HepG2 (cell line): Measurements from ENCODE around the gene AUH. TPM values are rescaled to one million over a fixed set of nuclear protein-coding genes. Genes with fewer than 3 reads are reported as not detected.

Experiments used
- FOXA1 ChIP-seq, 2 experiments: fragments of 450-650 bp in 1 of 2; sonication (generic) in 1 of 2; formaldehyde crosslinking in 1 of 2; IDR thresholded peaks; 2 replicates each; pipeline versions ENCODE4 v1.4.0 to v1.6.1; 2016 to 2020; ENCODE audit warnings: missing genetic modification reagents in 1 of 2
- GTF2F1 ChIP-seq: fragments of 150-350 bp; IDR thresholded peaks from 2 replicates; pipeline ENCODE4 v1.6.1; 2014; ENCODE audit warnings: low read length
- HHEX ChIP-seq: IDR thresholded peaks from 2 replicates; pipeline ENCODE4 v1.6.1; 2016; ENCODE audit warnings: control low read depth
- KMT2A ChIP-seq: sonication (generic); formaldehyde crosslinking; IDR thresholded peaks from 2 replicates; pipeline ENCODE4 v1.4.0; 2020; ENCODE audit warnings: missing genetic modification reagents
- LCORL ChIP-seq, 2 experiments: fragments of 450-650 bp in 1 of 2; sonication (generic) in 1 of 2; formaldehyde crosslinking in 1 of 2; IDR thresholded peaks; 2 replicates each; pipeline versions ENCODE4 v1.5.0 to v1.6.1; 2017 to 2020; ENCODE audit warnings: antibody characterized with exemption in 1 of 2, missing genetic modification reagents in 1 of 2
- MBD4 ChIP-seq: IDR thresholded peaks from 2 replicates; pipeline ENCODE4 v1.6.1; 2012; ENCODE audit warnings: low read length, inconsistent platforms, borderline replicate concordance
- PAX8 ChIP-seq: sonication (generic); formaldehyde crosslinking; IDR thresholded peaks from 2 replicates; pipeline ENCODE4 v1.8.0; 2022; ENCODE audit warnings: mild to moderate bottlenecking, missing genetic modification reagents, borderline replicate concordance
- PHF21A ChIP-seq: sonication (generic); formaldehyde crosslinking; IDR thresholded peaks from 2 replicates; pipeline ENCODE4 v1.5.0; 2020; ENCODE audit warnings: mild to moderate bottlenecking, missing genetic modification reagents
- PRMT3 ChIP-seq: sonication (generic); formaldehyde crosslinking; IDR thresholded peaks from 2 replicates; pipeline ENCODE4 v1.8.1; 2022; ENCODE audit warnings: low read depth, mild to moderate bottlenecking, moderate library complexity, missing genetic modification reagents, borderline replicate concordance
- RBM22 ChIP-seq: fragments of 200-400 bp; formaldehyde crosslinking; optimal IDR thresholded peaks from 2 replicates; pipeline ENCODE3; 2017; ENCODE audit warnings: mild to moderate bottlenecking, low read length, moderate library complexity
- SNAPC2 ChIP-seq: sonication (generic); formaldehyde crosslinking; IDR thresholded peaks from 2 replicates; pipeline ENCODE4 v1.8.1; 2022; ENCODE audit warnings: mild to moderate bottlenecking, missing genetic modification reagents
- TCF7 ChIP-seq: sonication (generic); IDR thresholded peaks from 2 replicates; pipeline ENCODE4 v1.6.1; 2016; ENCODE audit warnings: antibody characterized with exemption, low read depth
- TEAD3 ChIP-seq: optimal IDR thresholded peaks from 2 replicates; pipeline ENCODE3; 2016; ENCODE audit warnings: borderline replicate concordance
- YEATS2 ChIP-seq: sonication (generic); formaldehyde crosslinking; IDR thresholded peaks from 2 replicates; pipeline ENCODE4 v1.4.0; 2020; ENCODE audit warnings: missing genetic modification reagents, borderline replicate concordance
- ZFP90 ChIP-seq: sonication (generic); formaldehyde crosslinking; IDR thresholded peaks from 2 replicates; pipeline ENCODE4 v1.8.0; 2022; ENCODE audit warnings: missing genetic modification reagents, mild to moderate bottlenecking, inconsistent platforms, borderline replicate concordance
- ZKSCAN8 ChIP-seq: IDR thresholded peaks from 2 replicates; pipeline ENCODE4 v1.6.1; 2016; ENCODE audit warnings: borderline replicate concordance, missing genetic modification reagents, missing compliant biosample characterization
- ZMYM4 ChIP-seq: sonication (generic); formaldehyde crosslinking; IDR thresholded peaks from 2 replicates; pipeline ENCODE4 v1.8.1; 2023; ENCODE audit warnings: mild to moderate bottlenecking, missing genetic modification reagents
- ZNF160 ChIP-seq: sonication (generic); formaldehyde crosslinking; IDR thresholded peaks from 2 replicates; pipeline ENCODE4 v1.8.0; 2022; ENCODE audit warnings: mild to moderate bottlenecking, inconsistent platforms, missing genetic modification reagents
- ZNF180 ChIP-seq: sonication (generic); formaldehyde crosslinking; IDR thresholded peaks from 2 replicates; pipeline ENCODE4 v1.4.0; 2020; ENCODE audit warnings: low read depth, missing genetic modification reagents, borderline replicate concordance
- ZNF607 ChIP-seq: sonication (generic); formaldehyde crosslinking; IDR thresholded peaks from 2 replicates; pipeline ENCODE4 v1.5.1; 2020; ENCODE audit warnings: missing genetic modification reagents, mild to moderate bottlenecking, borderline replicate concordance
- ZNF773 ChIP-seq: sonication (generic); formaldehyde crosslinking; IDR thresholded peaks from 2 replicates; pipeline ENCODE4 v1.4.0; 2020; ENCODE audit warnings: missing genetic modification reagents, borderline replicate concordance
- polyA plus RNA-seq, 8 experiments: library from polyadenylated mRNA; depleted of rRNA in 3 of 8; stranded (reverse) in 7 of 8; unstranded in 1 of 8; fragments of >200 nt; fragmentation: Illumina TruSeq in 4 of 8; extraction: Trizol in 4 of 8; gene quantifications; 2 replicates each; pipeline versions ENCODE4 v1.2.1 to v1.2.3, GENCODE V29; 2011 to 2016; ENCODE audit warnings: low read depth in 4 of 8, missing spikeins in 1 of 8, mixed read lengths in 1 of 8; ENCODE audit not compliant: insufficient read depth in 1 of 8
- total RNA-seq, 5 experiments: library from RNA; depleted of rRNA; stranded (reverse); fragments of >200 nt; fragmentation: Illumina TruSeq; extraction: Trizol; gene quantifications; 2 replicates each; pipeline ENCODE4 v1.2.3, GENCODE V29; 2016; ENCODE audit warnings: low read depth in 1 of 5
- TF ChIP-seq, protein P1 (sequence below): IDR thresholded peaks from 2 replicates; pipeline ENCODE4 v1.6.1; 2016
- TF ChIP-seq, protein P2 (sequence below): sonication (generic); IDR thresholded peaks from 2 replicates; pipeline ENCODE4 v1.6.1; 2016; ENCODE audit warnings: low read depth, borderline replicate concordance
- TF ChIP-seq, protein P3 (sequence below): IDR thresholded peaks from 2 replicates; pipeline ENCODE4 v1.6.1; 2016; ENCODE audit warnings: missing genetic modification reagents, missing compliant biosample characterization
- TF ChIP-seq, protein P4 (sequence below): sonication (generic); formaldehyde crosslinking; IDR thresholded peaks from 2 replicates; pipeline ENCODE4 v1.4.0; 2020; ENCODE audit warnings: missing genetic modification reagents, borderline replicate concordance
- TF ChIP-seq, protein P5 (sequence below): sonication (generic); formaldehyde crosslinking; IDR thresholded peaks from 2 replicates; pipeline ENCODE4 v1.8.0; 2022; ENCODE audit warnings: missing genetic modification reagents, mild to moderate bottlenecking, inconsistent platforms, borderline replicate concordance

Gene AUH
- total and polyA plus RNA-seq, 2 of the 13 experiments (the other 11 are each of a cell fraction or from before 2014, with no cell fraction given) = 25.8 to 31.9 TPM

DNA sequence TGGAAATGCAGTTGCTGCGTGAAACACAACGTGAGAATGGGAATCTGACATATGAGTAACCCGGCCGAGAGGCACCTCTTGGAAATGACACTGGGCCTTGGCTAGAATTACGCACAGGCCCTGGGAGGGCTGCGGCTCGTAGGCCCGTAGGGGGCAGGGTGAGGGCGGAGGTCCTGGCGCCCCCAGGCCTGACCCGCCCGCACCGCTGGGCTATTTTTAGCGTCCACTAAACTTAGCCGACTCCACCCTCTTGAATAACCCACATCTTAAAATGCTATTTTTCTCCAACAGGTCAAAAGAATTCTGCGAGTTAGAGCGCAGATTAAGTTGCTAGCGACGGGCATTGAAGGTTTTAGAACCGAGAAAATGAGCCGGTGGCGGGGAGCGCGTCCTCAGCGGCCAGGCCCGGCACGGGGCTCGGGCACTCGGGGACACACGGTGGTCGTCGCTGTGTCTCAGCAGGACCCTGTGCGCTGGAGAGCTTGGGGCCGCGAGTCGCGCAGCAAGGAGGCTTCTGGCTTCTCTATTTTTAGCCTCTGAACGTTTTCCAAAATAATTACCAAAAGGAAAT, 168.5 kb downstream of the AUH start (continued):
- TF ChIP-seq, protein P1, sequence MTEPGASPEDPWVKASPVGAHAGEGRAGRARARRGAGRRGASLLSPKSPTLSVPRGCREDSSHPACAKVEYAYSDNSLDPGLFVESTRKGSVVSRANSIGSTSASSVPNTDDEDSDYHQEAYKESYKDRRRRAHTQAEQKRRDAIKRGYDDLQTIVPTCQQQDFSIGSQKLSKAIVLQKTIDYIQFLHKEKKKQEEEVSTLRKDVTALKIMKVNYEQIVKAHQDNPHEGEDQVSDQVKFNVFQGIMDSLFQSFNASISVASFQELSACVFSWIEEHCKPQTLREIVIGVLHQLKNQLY (CRISPR knock-in tag) = peak; percentile 39; the same call in 1 of the 2 replicates
- peak; percentile 21 for TF ChIP-seq TEAD3 (CRISPR knock-in tag)
- TF ChIP-seq, protein P2, sequence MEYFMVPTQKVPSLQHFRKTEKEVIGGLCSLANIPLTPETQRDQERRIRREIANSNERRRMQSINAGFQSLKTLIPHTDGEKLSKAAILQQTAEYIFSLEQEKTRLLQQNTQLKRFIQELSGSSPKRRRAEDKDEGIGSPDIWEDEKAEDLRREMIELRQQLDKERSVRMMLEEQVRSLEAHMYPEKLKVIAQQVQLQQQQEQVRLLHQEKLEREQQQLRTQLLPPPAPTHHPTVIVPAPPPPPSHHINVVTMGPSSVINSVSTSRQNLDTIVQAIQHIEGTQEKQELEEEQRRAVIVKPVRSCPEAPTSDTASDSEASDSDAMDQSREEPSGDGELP = 0 out of 2 replicates have a peak, but pooled peaks have one; percentile 47
- TF ChIP-seq LCORL (IDR thresholded peaks at IDR 0.05) = no peak
- no peak for TF ChIP-seq LCORL (CRISPR knock-in tag; IDR thresholded peaks at IDR 0.05)
- TF ChIP-seq, protein P3, sequence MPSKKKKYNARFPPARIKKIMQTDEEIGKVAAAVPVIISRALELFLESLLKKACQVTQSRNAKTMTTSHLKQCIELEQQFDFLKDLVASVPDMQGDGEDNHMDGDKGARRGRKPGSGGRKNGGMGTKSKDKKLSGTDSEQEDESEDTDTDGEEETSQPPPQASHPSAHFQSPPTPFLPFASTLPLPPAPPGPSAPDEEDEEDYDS (CRISPR knock-in tag) = peak; percentile 64
- no peak for TF ChIP-seq YEATS2 (CRISPR knock-in tag)
- TF ChIP-seq RBM22 = peak; percentile 97
- no peak for TF ChIP-seq PRMT3 (CRISPR knock-in tag)
- TF ChIP-seq, protein P4, sequence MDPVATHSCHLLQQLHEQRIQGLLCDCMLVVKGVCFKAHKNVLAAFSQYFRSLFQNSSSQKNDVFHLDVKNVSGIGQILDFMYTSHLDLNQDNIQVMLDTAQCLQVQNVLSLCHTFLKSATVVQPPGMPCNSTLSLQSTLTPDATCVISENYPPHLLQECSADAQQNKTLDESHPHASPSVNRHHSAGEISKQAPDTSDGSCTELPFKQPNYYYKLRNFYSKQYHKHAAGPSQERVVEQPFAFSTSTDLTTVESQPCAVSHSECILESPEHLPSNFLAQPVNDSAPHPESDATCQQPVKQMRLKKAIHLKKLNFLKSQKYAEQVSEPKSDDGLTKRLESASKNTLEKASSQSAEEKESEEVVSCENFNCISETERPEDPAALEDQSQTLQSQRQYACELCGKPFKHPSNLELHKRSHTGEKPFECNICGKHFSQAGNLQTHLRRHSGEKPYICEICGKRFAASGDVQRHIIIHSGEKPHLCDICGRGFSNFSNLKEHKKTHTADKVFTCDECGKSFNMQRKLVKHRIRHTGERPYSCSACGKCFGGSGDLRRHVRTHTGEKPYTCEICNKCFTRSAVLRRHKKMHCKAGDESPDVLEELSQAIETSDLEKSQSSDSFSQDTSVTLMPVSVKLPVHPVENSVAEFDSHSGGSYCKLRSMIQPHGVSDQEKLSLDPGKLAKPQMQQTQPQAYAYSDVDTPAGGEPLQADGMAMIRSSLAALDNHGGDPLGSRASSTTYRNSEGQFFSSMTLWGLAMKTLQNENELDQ (CRISPR knock-in tag) = no peak
- TF ChIP-seq SNAPC2 = no peak
- TF ChIP-seq ZNF773 (CRISPR knock-in tag) = no peak
- TF ChIP-seq PHF21A (CRISPR knock-in tag) = no peak
- no peak for TF ChIP-seq ZNF607
- TF ChIP-seq FOXA1 (IDR thresholded peaks at IDR 0.05) = no peak
- TF ChIP-seq FOXA1 (CRISPR knock-in tag; IDR thresholded peaks at IDR 0.05) = no peak
- no peak for TF ChIP-seq ZNF180 (CRISPR knock-in tag)
- TF ChIP-seq ZFP90 (CRISPR knock-in tag) = no peak
- no peak for TF ChIP-seq ZKSCAN8 (CRISPR knock-in tag)
- TF ChIP-seq PAX8 = no peak
- no peak for TF ChIP-seq MBD4
- TF ChIP-seq, protein P5, sequence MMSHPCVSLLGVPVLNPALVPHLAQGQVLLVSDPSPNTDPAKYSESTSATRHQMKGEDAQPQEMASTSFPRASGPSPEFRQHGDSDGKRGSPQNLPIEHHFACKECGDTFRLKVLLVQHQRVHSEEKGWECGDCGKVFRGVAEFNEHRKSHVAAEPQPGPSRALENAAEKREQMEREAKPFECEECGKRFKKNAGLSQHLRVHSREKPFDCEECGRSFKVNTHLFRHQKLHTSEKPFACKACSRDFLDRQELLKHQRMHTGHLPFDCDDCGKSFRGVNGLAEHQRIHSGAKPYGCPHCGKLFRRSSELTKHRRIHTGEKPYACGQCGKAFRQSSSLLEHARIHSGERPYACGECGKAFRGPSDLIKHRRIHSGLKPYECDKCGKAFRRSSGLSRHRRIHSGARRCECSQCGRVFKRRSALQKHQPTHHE (CRISPR knock-in tag) = no peak
- TF ChIP-seq ZMYM4 (CRISPR knock-in tag) = peak; percentile 38; the same call in 1 of the 2 replicates
- no peak; the same call in 1 of the 2 replicates for TF ChIP-seq TCF7
- TF ChIP-seq GTF2F1 = no peak
- no peak for TF ChIP-seq HHEX (CRISPR knock-in tag)
- no peak for TF ChIP-seq KMT2A
- no peak; the same call in 1 of the 2 replicates for TF ChIP-seq ZNF160 (CRISPR knock-in tag)
